Neural progenitor cell (in vitro differentiated cells): ENCODE results near the gene ELMO1.

Source experiments
- CTCF ChIP-seq: fragments of 200-600 bp; sonication (generic); IDR thresholded peaks from 2 replicates; pipeline ENCODE4 v1.5.1; 2017; ENCODE audit warnings: antibody characterized with exemption, mild to moderate bottlenecking
- EZH2 ChIP-seq: fragments of 200-600 bp; sonication (generic); IDR thresholded peaks from 2 replicates; pipeline ENCODE4 v1.6.1; 2017; ENCODE audit warnings: antibody characterized with exemption, mild to moderate bottlenecking, moderate library complexity
- EZH2phosphoT487 ChIP-seq: fragments of 200-600 bp; sonication (generic); IDR thresholded peaks from 2 replicates; pipeline ENCODE4 v1.6.1; 2017; ENCODE audit warnings: antibody characterized with exemption

GRCh38 chr7:36904101-36904500 lies 544.6 kb downstream of the ELMO1 start:
- no peak for TF ChIP-seq CTCF
- no peak for TF ChIP-seq EZH2
- TF ChIP-seq EZH2phosphoT487, result no peak
